Thoracic aorta (tissue), 2 donors: ENCODE results near the gene SSRP1. TPM values are rescaled to one million over a fixed set of nuclear protein-coding genes. Genes with fewer than 3 reads are reported as not detected.
"Not testable (repeated sequence)": the region's sequence is repeated elsewhere in the genome, so short reads cannot be mapped to it uniquely, and the experiment has no call there.

Experiments used
- ATAC-seq: fragments of 150-250 bp; one replicate; pipeline ENCODE4 v1.8.0; 2017; ENCODE audit warnings: low read depth; ENCODE audit not compliant: insufficient number of reproducible peaks, low FRiP score
- DNase-seq: peaks from one replicate; pipeline ENCODE4 v3.0.0-alpha.2; 2020; ENCODE audit warnings: low spot score
- H3K27ac ChIP-seq, 2 donors: fragments of 200-600 bp; sonication (generic); 1 replicate in 1 of 2; 2 replicates in 1 of 2; pipeline ENCODE4 v1.5.1; 2016; ENCODE audit warnings: mild to moderate bottlenecking in 2 of 2, moderate library complexity in 2 of 2
- H3K27me3 ChIP-seq: fragments of 200-600 bp; sonication (generic); replicated peaks from 2 replicates; pipeline ENCODE4 v1.6.0; 2016; ENCODE audit warnings: mild to moderate bottlenecking; ENCODE audit not compliant: insufficient read depth
- H3K36me3 ChIP-seq: fragments of 200-600 bp; sonication (generic); one replicate; pipeline ENCODE4 v1.5.1; 2016
- H3K4me1 ChIP-seq, 2 donors: fragments of 200-600 bp; sonication (generic); 1 replicate in 1 of 2; 2 replicates in 1 of 2; pipeline versions ENCODE4 v1.5.1 to v1.6.0; 2016; ENCODE audit warnings: low read depth in 2 of 2, mild to moderate bottlenecking in 1 of 2; ENCODE audit not compliant: control insufficient read depth in 1 of 2
- H3K4me3 ChIP-seq: fragments of 200-600 bp; sonication (generic); 2 replicates; pipeline ENCODE4 v1.5.1; 2016; ENCODE audit warnings: mild to moderate bottlenecking
- H3K9me3 ChIP-seq: fragments of 200-600 bp; sonication (generic); 2 replicates; pipeline ENCODE4 v1.5.1; 2016
- CTCF ChIP-seq: fragments of 200-600 bp; sonication (generic); IDR thresholded peaks from one replicate; pipeline ENCODE4 v1.5.1; 2019; ENCODE audit warnings: antibody characterized with exemption
- total RNA-seq, 2 donors: library from RNA; depleted of rRNA; stranded (reverse); fragments of >200 nt; gene quantifications; one replicate each; pipeline versions ENCODE4 v1.1.0 to v1.2.3, GENCODE V29; 2016

The SSRP1 gene
- total RNA-seq, 2 donors from 2014 or later = 42.0 to 51.4 TPM

DNA sequence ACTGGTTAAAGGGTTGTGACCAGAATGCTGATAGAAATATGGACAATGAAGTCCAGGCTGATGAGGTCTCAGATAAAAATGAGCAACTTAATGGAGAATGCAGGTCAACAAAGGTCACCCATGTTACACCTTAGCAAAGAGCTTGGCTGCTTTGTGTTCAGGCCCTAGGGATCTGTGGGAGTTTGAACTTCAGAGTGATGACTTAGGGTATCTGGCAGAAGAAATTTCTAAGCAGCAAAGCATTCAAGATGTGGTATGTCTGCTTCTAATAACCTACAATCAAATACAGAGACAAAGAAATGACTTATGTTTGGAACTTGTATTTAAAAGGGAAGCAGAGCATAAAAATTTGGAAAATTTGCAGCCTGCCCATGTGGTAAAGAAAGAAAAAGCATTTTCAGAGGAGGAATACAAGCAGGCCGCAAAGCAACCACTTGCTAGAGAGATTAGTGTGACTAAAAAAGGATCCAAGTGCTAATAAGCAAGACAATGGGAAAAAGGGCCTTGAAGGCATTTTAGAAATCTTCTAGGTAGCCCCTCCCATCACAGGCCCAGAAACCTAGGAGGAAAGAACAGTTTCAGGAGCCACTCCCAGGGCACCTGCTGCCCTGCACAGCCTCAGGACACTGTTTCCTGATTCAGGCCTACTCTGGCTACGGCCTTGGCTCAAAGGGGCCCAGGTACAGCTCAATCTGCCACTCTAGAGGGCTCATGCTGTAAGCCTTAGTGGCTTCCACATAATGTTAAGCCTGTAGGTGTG lies 52.3 kb downstream of the SSRP1 start:
- Histone ChIP-seq H3K27me3 (no peaks in the 10 kb centered on the region), H3K36me3 (no peaks in the 10 kb centered on the region), H3K27ac (no peak overlapping the region), H3K9me3 (no peaks in the 10 kb centered on the region), H3K4me1 (no peaks in the 10 kb centered on the region), H3K4me3 (no peak overlapping the region)
- no peak for TF ChIP-seq CTCF
- ATAC-seq = no peak
- no peak for DNase-seq

- H3K27ac ChIP-seq, H3K4me3 ChIP-seq, ATAC-seq, H3K4me1 ChIP-seq, H3K27me3 ChIP-seq, H3K9me3 ChIP-seq, DNase-seq, H3K36me3 ChIP-seq: not testable (repeated sequence)
Observed at GRCh38 chr11:57281546-57281945, 54.1 kb downstream of the SSRP1 start.

DNA sequence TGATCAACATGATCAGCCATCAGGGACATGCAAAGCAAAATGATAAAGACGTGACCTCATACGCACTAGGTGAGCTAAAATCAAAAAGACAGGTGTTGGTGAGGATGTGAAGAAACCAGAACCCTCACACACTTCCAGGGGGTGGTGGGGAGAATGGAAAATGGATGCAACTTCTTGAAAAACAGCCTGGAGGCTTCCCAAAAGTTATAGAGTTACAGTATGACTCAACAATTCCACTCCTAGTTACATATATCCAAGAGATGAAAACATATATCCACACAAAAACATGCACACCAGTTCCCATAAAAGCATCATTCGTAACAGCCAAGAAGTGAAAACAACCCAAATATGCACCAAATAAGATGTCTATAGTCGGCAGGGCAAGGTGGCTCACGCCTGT lies 56.6 kb downstream of the SSRP1 start:
- Histone ChIP-seq H3K36me3 (no peaks in the 10 kb centered on the region), H3K9me3 (no peaks in the 10 kb centered on the region), H3K27me3 (no peaks in the 10 kb centered on the region), H3K4me1 (no peaks in the 10 kb centered on the region), H3K4me3 (no peak overlapping the region), H3K27ac (no peak overlapping the region)
- ATAC-seq (no peak), DNase-seq (no peak)
- TF ChIP-seq CTCF = no peak

GRCh38 chr11:57278721-57279095 lies 57.0 kb downstream of the SSRP1 start:
- no peak overlapping the region for H3K4me3 ChIP-seq
- no peaks in the 10 kb centered on the region for H3K36me3 ChIP-seq
- no peaks in the 10 kb centered on the region for H3K27me3 ChIP-seq
- no peak for DNase-seq
- TF ChIP-seq CTCF = no peak
- no peaks in the 10 kb centered on the region for H3K4me1 ChIP-seq
- no peaks in the 10 kb centered on the region for H3K9me3 ChIP-seq
- no peak for ATAC-seq
- H3K27ac ChIP-seq = no peak overlapping the region

DNA sequence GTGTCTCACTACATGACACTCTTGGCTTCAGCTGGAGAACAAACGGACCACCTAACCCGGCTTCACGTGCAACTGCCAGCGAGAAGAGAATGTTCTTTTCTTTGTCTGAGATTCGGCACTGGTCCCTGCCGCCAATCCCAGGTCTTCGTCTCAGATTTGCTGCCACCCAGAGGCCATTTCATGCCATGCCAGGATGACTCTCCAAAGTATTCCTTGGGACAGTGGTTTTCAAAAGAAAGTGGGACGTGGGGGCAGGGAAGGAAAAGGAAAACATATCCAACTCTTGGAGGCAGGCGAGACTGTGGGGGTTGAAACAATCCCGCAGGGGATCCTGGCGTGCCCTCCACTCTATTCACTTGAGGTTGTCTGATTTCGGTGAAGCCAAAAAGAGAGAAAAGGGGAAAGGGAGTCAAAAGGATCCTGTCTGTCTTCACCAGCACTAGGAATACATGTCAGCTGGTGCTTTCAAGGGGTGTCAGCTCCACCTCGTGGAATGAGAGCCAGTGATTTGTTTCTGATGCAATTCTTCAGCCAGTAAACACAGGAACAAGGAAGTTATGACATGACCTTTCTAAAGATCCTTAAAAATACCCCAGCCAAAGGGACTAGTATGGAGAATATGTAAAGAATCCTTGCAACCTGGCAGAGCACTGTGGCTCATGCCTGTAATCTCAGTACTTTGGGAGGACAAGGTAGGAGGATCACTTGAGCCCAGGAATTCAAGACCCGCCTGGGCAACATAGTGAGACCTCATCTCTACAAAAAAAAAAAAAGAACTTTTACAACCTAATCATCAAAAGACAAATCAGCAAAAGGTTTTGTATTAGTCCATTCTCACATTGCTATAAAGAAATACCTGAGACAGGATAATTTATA lies 57.6 kb downstream of the SSRP1 start:
- no peaks in the 10 kb centered on the region for H3K27me3 ChIP-seq
- peak overlapping the region; percentile 25 for H3K4me3 ChIP-seq
- ATAC-seq = peak; percentile 56
- no peak overlapping the region for H3K27ac ChIP-seq
- peak; percentile 72 for TF ChIP-seq CTCF
- peak; percentile 32 for DNase-seq
- no peaks in the 10 kb centered on the region for H3K4me1 ChIP-seq
- peaks cover 3% of the 10 kb centered on the region for H3K9me3 ChIP-seq
- no peaks in the 10 kb centered on the region for H3K36me3 ChIP-seq
